Hepatocyte (in vitro differentiated cells): ENCODE measurements around the gene MXI1. TPM values are rescaled to one million over a fixed set of nuclear protein-coding genes. Genes with fewer than 3 reads are reported as not detected.

Experiments used
- DNase-seq: peaks from one replicate; pipeline ENCODE4 v3.0.0-alpha.2; 2016; ENCODE audit warnings: low spot score
- H2AFZ ChIP-seq: fragments of 200-600 bp; sonication (generic); 2 replicates; pipeline ENCODE4 v1.6.0; 2016; ENCODE audit warnings: antibody characterized with exemption, mild to moderate bottlenecking
- H3K27ac ChIP-seq: fragments of 200-600 bp; sonication (generic); 2 replicates; pipeline ENCODE4 v1.5.1; 2016; ENCODE audit warnings: mild to moderate bottlenecking
- H3K27me3 ChIP-seq: fragments of 200-600 bp; sonication (generic); 2 replicates; pipeline ENCODE4 v1.6.1; 2016
- H3K36me3 ChIP-seq: fragments of 200-600 bp; sonication (generic); replicated peaks from 2 replicates; pipeline ENCODE4 v1.5.1; 2016; ENCODE audit warnings: low read depth; ENCODE audit not compliant: insufficient read depth
- H3K4me1 ChIP-seq: fragments of 200-600 bp; sonication (generic); 2 replicates; pipeline ENCODE4 v1.5.1; 2016; ENCODE audit warnings: mild to moderate bottlenecking, moderate library complexity; ENCODE audit not compliant: insufficient read depth
- H3K4me2 ChIP-seq: fragments of 200-600 bp; sonication (generic); 2 replicates; pipeline ENCODE4 v1.6.0; 2016
- H3K4me3 ChIP-seq: fragments of 200-600 bp; sonication (generic); 2 replicates; pipeline ENCODE4 v1.5.1; 2016; ENCODE audit warnings: mild to moderate bottlenecking
- H3K79me2 ChIP-seq: fragments of 200-600 bp; sonication (generic); 2 replicates; pipeline ENCODE4 v1.6.0; 2017; ENCODE audit warnings: mild to moderate bottlenecking
- H3K9me2 ChIP-seq: fragments of 200-600 bp; sonication (generic); replicated peaks from 2 replicates; pipeline ENCODE4 v1.6.0; 2017; ENCODE audit warnings: mild to moderate bottlenecking; ENCODE audit not compliant: insufficient read depth
- H3K9me3 ChIP-seq: fragments of 200-600 bp; sonication (generic); 2 replicates; pipeline ENCODE4 v1.5.1; 2016; ENCODE audit warnings: low read depth, mild to moderate bottlenecking
- H4K20me1 ChIP-seq: fragments of 200-600 bp; sonication (generic); 2 replicates; pipeline ENCODE4 v1.6.0; 2016; ENCODE audit warnings: mild to moderate bottlenecking; ENCODE audit not compliant: insufficient read depth, poor library complexity, severe bottlenecking
- CTCF ChIP-seq: fragments of 200-600 bp; sonication (generic); IDR thresholded peaks from 2 replicates; pipeline ENCODE4 v1.5.1; 2016; ENCODE audit warnings: antibody characterized with exemption, mild to moderate bottlenecking; ENCODE audit not compliant: poor library complexity
- EZH2 ChIP-seq: fragments of 200-600 bp; sonication (generic); IDR thresholded peaks from 2 replicates; pipeline ENCODE4 v1.6.1; 2016; ENCODE audit warnings: antibody characterized with exemption, mild to moderate bottlenecking, borderline replicate concordance
- EZH2phosphoT487 ChIP-seq: fragments of 200-600 bp; sonication (generic); IDR thresholded peaks from one replicate; pipeline ENCODE4 v1.6.1; 2018; ENCODE audit warnings: antibody characterized with exemption, mild to moderate bottlenecking, low read depth, moderate library complexity; ENCODE audit not compliant: unreplicated experiment, severe bottlenecking
- WGBS: methylation state at CpG from one replicate; pipeline ENCODE4 v1.1.6; 2016; ENCODE audit warnings: low lambda C conversion rate; ENCODE audit errors: missing lambda C conversion rate; 5-methylcytosine and 5-hydroxymethylcytosine counted together
- polyA plus RNA-seq: library from polyadenylated mRNA; unstranded; fragments of >200 nt; fragmentation: Nextera tagmentation; extraction: Ambion mirVana; gene quantifications from 2 replicates; pipeline ENCODE4 v1.2.1, GENCODE V29; 2016
- total RNA-seq: library from RNA; depleted of rRNA; stranded (reverse); fragments of >200 nt; gene quantifications from 2 replicates; pipeline ENCODE4 v1.2.3, GENCODE V29; 2014

Gene MXI1
- total and polyA plus RNA-seq, 2 experiments from 2014 or later: 14.2 to 14.8 TPM

GRCh38 chr10:110176141-110177030 lies 31.0 kb upstream of the MXI1 start:
- no peak overlapping the region for H3K4me3 ChIP-seq
- no peaks in the 10 kb centered on the region for H3K9me2 ChIP-seq
- no peak for TF ChIP-seq EZH2
- no peak for TF ChIP-seq EZH2phosphoT487
- H3K9me3 ChIP-seq: no peaks in the 10 kb centered on the region
- no peaks in the 10 kb centered on the region for H3K36me3 ChIP-seq
- no peaks in the 10 kb centered on the region for H3K79me2 ChIP-seq
- H4K20me1 ChIP-seq: no peaks in the 10 kb centered on the region
- no peak overlapping the region for H3K4me2 ChIP-seq
- 77% methylated on average over 19 of the region's 19 CpGs for WGBS
- no peaks in the 10 kb centered on the region for H3K4me1 ChIP-seq
- DNase-seq: no peak
- no peak overlapping the region for H3K27ac ChIP-seq
- no peaks in the 10 kb centered on the region for H3K27me3 ChIP-seq
- H2AFZ ChIP-seq: no peak overlapping the region

- Histone ChIP-seq H3K79me2 (no peaks in the 10 kb centered on the region), H3K27ac (no peak overlapping the region), H3K4me3 (no peak overlapping the region), H3K27me3 (no peaks in the 10 kb centered on the region), H3K9me3 (no peaks in the 10 kb centered on the region), H3K36me3 (no peaks in the 10 kb centered on the region), H2AFZ (no peak overlapping the region), H3K4me1 (no peaks in the 10 kb centered on the region), H3K4me2 (no peak overlapping the region), H4K20me1 (no peaks in the 10 kb centered on the region), H3K9me2 (no peaks in the 10 kb centered on the region)
- no peak for DNase-seq
- WGBS: 83% methylated on average over 7 of the region's 7 CpGs
- TF ChIP-seq CTCF (no peak), EZH2 (no peak), EZH2phosphoT487 (no peak)
These were observed 28.2 kb upstream of the MXI1 start for GRCh38 chr10:110179220-110179619.

DNA sequence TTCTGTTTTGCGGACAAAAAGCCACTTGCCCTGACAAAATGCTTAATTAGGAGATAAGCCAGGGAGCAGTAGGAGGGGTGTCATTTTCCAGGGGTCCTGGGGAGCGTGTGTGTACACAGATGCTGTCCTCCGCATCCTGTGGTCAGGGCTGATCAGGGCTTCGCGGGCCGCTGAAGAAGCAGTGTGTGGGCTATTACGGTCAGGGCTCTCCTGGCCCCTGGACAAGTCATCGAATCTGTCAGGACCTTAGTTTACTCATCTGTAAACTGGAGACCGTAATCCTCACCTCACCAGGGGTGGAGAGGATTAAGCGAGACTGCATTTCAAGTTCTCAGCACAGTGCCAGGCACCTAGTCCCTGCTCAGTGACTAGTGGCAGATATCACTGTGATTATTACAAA lies 26.0 kb upstream of the MXI1 start:
- H3K36me3 ChIP-seq: no peaks in the 10 kb centered on the region
- H2AFZ ChIP-seq: no peak overlapping the region
- H3K4me2 ChIP-seq: no peak overlapping the region
- DNase-seq: no peak
- no peaks in the 10 kb centered on the region for H3K9me3 ChIP-seq
- H3K79me2 ChIP-seq: no peaks in the 10 kb centered on the region
- no peaks in the 10 kb centered on the region for H4K20me1 ChIP-seq
- no peaks in the 10 kb centered on the region for H3K9me2 ChIP-seq
- no peak overlapping the region for H3K27ac ChIP-seq
- H3K4me3 ChIP-seq: no peak overlapping the region
- 53% methylated on average over 10 of the region's 10 CpGs for WGBS
- H3K4me1 ChIP-seq: no peaks in the 10 kb centered on the region
- TF ChIP-seq EZH2: no peak
- TF ChIP-seq CTCF: no peak
- no peak for TF ChIP-seq EZH2phosphoT487
- no peaks in the 10 kb centered on the region for H3K27me3 ChIP-seq

DNA sequence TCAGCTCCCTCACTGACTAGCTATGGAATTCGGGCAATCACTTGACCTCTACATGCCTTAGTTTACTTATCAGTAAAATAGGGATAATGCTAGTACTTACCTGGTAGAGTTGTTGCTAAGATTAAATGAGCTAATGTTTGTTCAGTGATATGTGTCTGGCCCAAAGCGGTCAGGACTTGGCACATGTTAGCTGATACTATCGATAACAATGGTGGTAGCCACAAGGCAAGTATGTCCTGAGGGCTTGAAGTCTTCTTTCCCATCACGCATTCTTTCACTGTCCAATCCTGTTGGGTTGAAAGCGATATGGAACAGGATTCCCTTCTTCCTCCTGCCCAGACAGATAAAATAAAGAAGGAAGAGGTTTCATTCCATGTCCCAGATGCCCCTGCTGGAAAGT lies 25.5 kb upstream of the MXI1 start:
- no peaks in the 10 kb centered on the region for H3K9me3 ChIP-seq
- no peaks in the 10 kb centered on the region for H3K79me2 ChIP-seq
- no peaks in the 10 kb centered on the region for H3K4me1 ChIP-seq
- no peak for TF ChIP-seq EZH2
- no peak for TF ChIP-seq CTCF
- TF ChIP-seq EZH2phosphoT487: no peak
- WGBS: 67% methylated on average over 5 of the region's 5 CpGs
- no peak overlapping the region for H3K4me3 ChIP-seq
- H3K27me3 ChIP-seq: no peaks in the 10 kb centered on the region
- DNase-seq: no peak
- H2AFZ ChIP-seq: no peak overlapping the region
- H3K9me2 ChIP-seq: no peaks in the 10 kb centered on the region
- no peaks in the 10 kb centered on the region for H3K36me3 ChIP-seq
- H3K27ac ChIP-seq: no peak overlapping the region
- no peaks in the 10 kb centered on the region for H4K20me1 ChIP-seq
- no peak overlapping the region for H3K4me2 ChIP-seq
